HepG2 (cell line): ENCODE measurements around the gene NPIPB13. TPM values are rescaled to one million over a fixed set of nuclear protein-coding genes. Genes with fewer than 3 reads are reported as not detected.
"Not testable (repeated sequence)": the region's sequence is repeated elsewhere in the genome, so short reads cannot be mapped to it uniquely, and the experiment has no call there.

Source experiments
- ATAC-seq: fragments of 200-7000 bp; cut with Tn5 transposase; 3 replicates; pipeline ENCODE4 v1.9.1; 2020; ENCODE audit warnings: mild to moderate bottlenecking, moderate library complexity
- Bru-seq: library from RNA; stranded (reverse); fragments of 400-500 nt; gene quantifications from one replicate; lab custom pipeline; 2021; lab: Mats Ljungman, UMichigan
- BruChase-seq, 2 experiments: library from RNA; stranded (reverse); fragments of 400-500 nt; gene quantifications; one replicate each; lab custom pipeline; 2021; lab: Mats Ljungman, UMichigan
- BruUV-seq: library from RNA; stranded (reverse); fragments of 400-500 nt; replicated peaks from 2 replicates; lab custom pipeline; 2021; lab: Mats Ljungman, UMichigan
- CTCF ChIA-PET: fragments of 300-600 bp; formaldehyde crosslinking; extraction: SDS; loops from one replicate; lab custom pipeline; 2021; ENCODE audit warnings: low total read pairs, inconsistent platforms, low intra/inter-chr PET ratio; lab: Yijun Ruan, JAX
- POLR2A ChIA-PET: fragments of 350-600 bp; sonication (Branson Sonifier 250); formaldehyde crosslinking; loops from one replicate; lab custom pipeline; 2020; ENCODE audit warnings: antibody characterized with exemption, inconsistent platforms; lab: Yijun Ruan, JAX
- DNase-seq: peaks from one replicate; pipeline ENCODE4 v3.0.0-alpha.2; 2015; ENCODE audit warnings: low spot score
- FAIRE-seq: peaks from 3 replicates; lab custom pipeline; 2011; peaks lifted over from hg19 to GRCh38; lab: Jason Lieb, UNC
- H2AFZ ChIP-seq: one replicate; pipeline ENCODE4 v1.6.1; 2011; ENCODE audit warnings: low read length, inconsistent platforms
- H3K27ac ChIP-seq: fragments of 300-600 bp; 3 replicates; pipeline ENCODE4 v1.8.0; 2011; ENCODE audit warnings: mixed run types, mild to moderate bottlenecking, mixed read lengths, low read length, inconsistent platforms; ENCODE audit not compliant: insufficient read depth; ENCODE audit errors: extremely low read length
- H3K27me3 ChIP-seq, 2 experiments: fragments of 200-600 bp in 1 of 2; 2 replicates in 1 of 2; 3 replicates in 1 of 2; pipeline versions ENCODE4 v1.6.0 to v1.8.0; 2011; ENCODE audit warnings: low read length in 2 of 2, mild to moderate bottlenecking in 2 of 2, moderate library complexity in 2 of 2, inconsistent platforms in 1 of 2; ENCODE audit not compliant: insufficient read depth in 2 of 2, control insufficient read depth in 1 of 2
- H3K36me3 ChIP-seq, 2 experiments: fragments of 200-600 bp in 1 of 2; replicated peaks in 1 of 2; 2 replicates in 1 of 2; 3 replicates in 1 of 2; pipeline versions ENCODE4 v1.5.1 to v1.8.0; 2011; ENCODE audit warnings: low read length in 2 of 2, inconsistent platforms in 1 of 2; ENCODE audit not compliant: insufficient read depth in 2 of 2, control insufficient read depth in 1 of 2
- H3K4me1 ChIP-seq: 2 replicates; pipeline ENCODE4 v1.5.1; 2012; ENCODE audit warnings: low read length, inconsistent platforms; ENCODE audit not compliant: insufficient read depth
- H3K4me2 ChIP-seq: 2 replicates; pipeline ENCODE4 v1.6.0; 2011; ENCODE audit warnings: low read depth, low read length, inconsistent platforms
- H3K4me3 ChIP-seq, 3 experiments: fragments of 200-600 bp in 1 of 3; sonication (generic), shearing (Covaris generic) in 1 of 3; replicated peaks in 1 of 3; 2 replicates each; pipeline ENCODE4 v1.5.1; 2011 to 2016; ENCODE audit warnings: low read length in 3 of 3, inconsistent platforms in 2 of 3, low read depth in 2 of 3, mild to moderate bottlenecking in 2 of 3, control low read depth in 1 of 3, mixed read lengths in 1 of 3; ENCODE audit not compliant: insufficient read depth in 1 of 3
- H3K79me2 ChIP-seq: one replicate; pipeline ENCODE4 v1.6.1; 2011; ENCODE audit warnings: low read length, inconsistent platforms; ENCODE audit not compliant: insufficient read depth
- H3K9ac ChIP-seq: 2 replicates; pipeline ENCODE4 v1.6.0; 2011; ENCODE audit warnings: mild to moderate bottlenecking, low read depth, low read length, inconsistent platforms; ENCODE audit not compliant: insufficient read depth
- H3K9me3 ChIP-seq: 2 replicates; pipeline ENCODE4 v1.5.1; 2012; ENCODE audit warnings: mild to moderate bottlenecking, low read length
- H4K20me1 ChIP-seq: 2 replicates; pipeline ENCODE4 v1.6.0; 2011; ENCODE audit warnings: inconsistent platforms, mild to moderate bottlenecking, low read length, moderate library complexity; ENCODE audit not compliant: insufficient read depth
- WGBS: methylation state at CpG from one replicate; pipeline ENCODE4 v1.1.6; 2017; ENCODE audit warnings: low lambda C conversion rate; 5-methylcytosine and 5-hydroxymethylcytosine counted together
- in situ Hi-C: cut with HindIII; loops from 2 replicates; pipeline ENCODE4 v1.10.0; 2017; ENCODE audit warnings: low pct_unique_long_range_greater_than_20kb; ENCODE audit not compliant: extremely low pct_ligation_motif_present
- intact Hi-C: fragments of 100-400 bp; cut with micrococcal nuclease; formaldehyde crosslinking; loops from one replicate; pipeline ENCODE4 v1.10.0; 2022; ENCODE audit not compliant: unreplicated experiment
- long read RNA-seq, 2 experiments: library from RNA in 1 of 2; library from polyadenylated mRNA in 1 of 2; stranded (forward) in 1 of 2; unstranded in 1 of 2; transcript quantifications; one replicate each; pipeline ENCODE4 v2.0.0, GENCODE V29; 2019 to 2022
- polyA minus RNA-seq, 3 experiments: library from RNA; depleted of rRNA, polyadenylated mRNA; stranded (reverse); fragments of >200 nt; gene quantifications; 2 replicates each; pipeline ENCODE4 v1.2.3, GENCODE V29; 2011; ENCODE audit warnings: low replicate concordance in 1 of 3
- polyA plus RNA-seq, 8 experiments: library from polyadenylated mRNA; depleted of rRNA in 3 of 8; stranded (reverse) in 7 of 8; unstranded in 1 of 8; fragments of >200 nt; fragmentation: Illumina TruSeq in 4 of 8; extraction: Trizol in 4 of 8; gene quantifications; 2 replicates each; pipeline versions ENCODE4 v1.2.1 to v1.2.3, GENCODE V29; 2011 to 2016; ENCODE audit warnings: low read depth in 4 of 8, missing spikeins in 1 of 8, mixed read lengths in 1 of 8; ENCODE audit not compliant: insufficient read depth in 1 of 8
- total RNA-seq, 5 experiments: library from RNA; depleted of rRNA; stranded (reverse); fragments of >200 nt; fragmentation: Illumina TruSeq; extraction: Trizol; gene quantifications; 2 replicates each; pipeline ENCODE4 v1.2.3, GENCODE V29; 2016; ENCODE audit warnings: low read depth in 1 of 5

NPIPB13 gene
- 1.00 and 1.3 TPM in 2 replicates for total RNA-seq (2016; rRNA removed; fragmentation: Illumina TruSeq; extraction: Trizol)
- total RNA-seq (2016; cell fraction: cytosol; rRNA removed; fragmentation: Illumina TruSeq; extraction: Trizol; ENCODE audit: low read depth) = 1.3 TPM in 1 of 2 replicates, not detected in the other
- 2.2 and 2.5 TPM in 2 replicates for total RNA-seq (2016; cell fraction: insoluble cytoplasmic fraction; rRNA removed; fragmentation: Illumina TruSeq; extraction: Trizol)
- total RNA-seq (2016; cell fraction: membrane; rRNA removed; fragmentation: Illumina TruSeq; extraction: Trizol) = 0.28 TPM in 1 of 2 replicates, not detected in the other
- total RNA-seq (2016; cell fraction: nucleus; rRNA removed; fragmentation: Illumina TruSeq; extraction: Trizol) = 3.1 and 6.7 TPM in 2 replicates
- 2.7 and 4.4 TPM in 2 replicates for polyA plus RNA-seq (2011; rRNA removed)
- polyA plus RNA-seq (2011; cell fraction: cytosol; rRNA removed) = 0.26 and 0.66 TPM in 2 replicates
- polyA plus RNA-seq (2011; cell fraction: nucleus; rRNA removed) = 9.6 and 13.2 TPM in 2 replicates
- polyA plus RNA-seq (2012) = 3.7 and 6.1 TPM in 2 replicates
- 0.14 and 0.35 TPM in 2 replicates for polyA plus RNA-seq (2016; cell fraction: cytosol; fragmentation: Illumina TruSeq; extraction: Trizol; ENCODE audit: low read depth)
- polyA plus RNA-seq (2016; cell fraction: insoluble cytoplasmic fraction; fragmentation: Illumina TruSeq; extraction: Trizol; ENCODE audit: low read depth) = 0.33 and 1.6 TPM in 2 replicates
- 0.29 and 0.58 TPM in 2 replicates for polyA plus RNA-seq (2016; cell fraction: membrane; fragmentation: Illumina TruSeq; extraction: Trizol; ENCODE audit: low read depth)
- 25.4 and 35.1 TPM in 2 replicates for polyA plus RNA-seq (2016; cell fraction: nucleus; fragmentation: Illumina TruSeq; extraction: Trizol; ENCODE audit: insufficient read depth, low read depth)
- polyA minus RNA-seq (2011; rRNA and poly(A)+ RNA removed; ENCODE audit: low replicate concordance) = 17.3 and 19.9 TPM in 2 replicates
- polyA minus RNA-seq (2011; cell fraction: cytosol; rRNA and poly(A)+ RNA removed) = not detected in 2 replicates
- polyA minus RNA-seq (2011; cell fraction: nucleus; rRNA and poly(A)+ RNA removed) = 6.7 and 7.3 TPM in 2 replicates
- percentile 45 among the genes with signal in this experiment for Bru-seq, nascent RNA
- BruChase-seq, experiment 1, labeled RNA remaining after a 6-hour chase = percentile 61 among the genes with signal in this experiment
- percentile 55 among the genes with signal in this experiment for BruChase-seq, experiment 2, labeled RNA remaining after a 2-hour chase
- long read RNA-seq, experiment 1 = 0 reads
- long read RNA-seq, experiment 2, partial matches to known transcripts = 0 of 1 reads
- long read RNA-seq, experiment 2, other reads (novel, unspliced or antisense) = 1 of 1 reads

DNA sequence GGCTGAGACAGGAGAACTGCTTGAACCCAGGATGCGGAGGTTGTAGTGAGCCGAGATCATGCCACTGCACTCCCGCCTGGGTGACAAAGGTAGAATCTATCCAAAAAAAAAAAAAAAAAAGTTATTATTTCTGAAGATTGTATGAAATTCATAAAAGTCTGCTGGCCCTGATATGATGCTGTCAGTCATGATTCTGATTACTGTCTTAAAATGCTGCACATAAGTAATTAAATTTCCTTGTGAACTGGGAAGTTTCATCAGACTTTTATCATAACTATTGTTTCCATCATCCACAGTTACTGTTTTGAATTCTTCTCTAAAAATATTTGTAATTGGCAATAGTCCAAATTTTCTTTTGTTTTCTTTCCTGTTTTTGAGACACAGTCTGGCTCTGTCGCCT lies at the start of gene NPIPB13:
TSS of gene NPIPB13 (minus strand) at position 101 of the 400 bp plus-strand sequence. CDS start 2,906 bp downstream, outside the sequence.
- ATAC-seq, H3K4me2 ChIP-seq, BruUV-seq: not testable (repeated sequence)

DNA sequence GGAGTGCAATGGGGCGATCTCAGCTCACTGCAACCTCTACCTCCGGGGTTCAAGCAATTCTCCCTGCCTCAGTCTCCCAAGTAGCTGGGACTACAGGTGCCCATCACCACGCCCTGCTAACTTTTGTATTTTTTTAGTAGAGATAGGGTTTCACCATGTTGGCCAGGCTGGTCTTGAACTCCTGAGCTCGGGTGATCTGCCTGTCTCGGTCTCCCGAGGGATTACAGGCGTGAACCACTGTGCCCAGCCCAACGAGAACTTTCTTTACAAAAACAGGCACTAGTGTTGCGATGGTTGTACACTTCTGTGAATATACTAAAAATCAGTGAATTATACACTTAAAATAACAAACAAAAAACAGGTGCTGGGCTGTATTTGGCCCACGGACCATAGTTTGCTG lies 34.1 kb upstream of the NPIPB13 start:
- H3K36me3 ChIP-seq, ATAC-seq, H3K79me2 ChIP-seq, H2AFZ ChIP-seq, CTCF ChIA-PET, intact Hi-C loops, FAIRE-seq, POLR2A ChIA-PET, H3K27ac ChIP-seq, H3K4me2 ChIP-seq, in situ Hi-C loops, BruUV-seq, H3K4me1 ChIP-seq, DNase-seq, H3K4me3 ChIP-seq, H3K27me3 ChIP-seq, H4K20me1 ChIP-seq, H3K9me3 ChIP-seq, H3K9ac ChIP-seq: not testable (repeated sequence)
- WGBS = 97% methylated on average over 9 of the region's 10 CpGs

More for the DNA sequence above, at the start of gene NPIPB13:
- DNase-seq, FAIRE-seq, POLR2A ChIA-PET, H3K79me2 ChIP-seq, H3K9me3 ChIP-seq, H4K20me1 ChIP-seq, H3K36me3 ChIP-seq, CTCF ChIA-PET, H3K9ac ChIP-seq, H3K27me3 ChIP-seq, H3K27ac ChIP-seq, intact Hi-C loops, H2AFZ ChIP-seq, in situ Hi-C loops, H3K4me1 ChIP-seq, H3K4me3 ChIP-seq: not testable (repeated sequence)
- WGBS = no CpG with 5 or more reads among the region's 4 CpGs

DNA sequence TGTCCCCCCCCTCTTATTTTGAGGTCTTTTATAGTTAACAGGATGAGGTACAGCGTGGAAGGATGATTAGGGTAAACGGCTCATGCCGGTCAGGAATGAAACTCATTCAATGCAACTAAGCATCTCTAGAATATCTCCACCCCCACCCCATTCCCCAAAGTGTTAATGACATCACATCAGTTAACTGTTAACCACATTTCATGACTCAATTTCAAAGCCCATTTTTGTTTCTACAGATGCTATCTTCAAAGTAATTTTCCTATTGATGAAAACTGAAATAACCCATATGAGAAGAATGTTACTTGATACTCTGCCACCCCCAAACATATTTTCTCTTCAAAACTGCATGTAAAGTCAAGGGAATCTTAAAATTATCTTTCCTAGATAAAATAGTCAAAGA lies 30.2 kb upstream of the NPIPB13 start:
- H3K27me3 ChIP-seq, CTCF ChIA-PET, in situ Hi-C loops, H3K4me3 ChIP-seq, H3K9ac ChIP-seq, H3K27ac ChIP-seq, H3K4me2 ChIP-seq, DNase-seq, H4K20me1 ChIP-seq, H2AFZ ChIP-seq, POLR2A ChIA-PET, intact Hi-C loops, H3K9me3 ChIP-seq, H3K36me3 ChIP-seq, H3K4me1 ChIP-seq, FAIRE-seq, ATAC-seq, H3K79me2 ChIP-seq: not testable (repeated sequence)
- TSS peak; percentile 19 for BruUV-seq
- 86% methylated on average over 2 of the region's 3 CpGs for WGBS
